HepG2 (cell line): ENCODE data around the gene POFUT2. TPM values are rescaled to one million over a fixed set of nuclear protein-coding genes. Genes with fewer than 3 reads are reported as not detected.

ENCODE experiments used
- ATF7-NPFF ChIP-seq: sonication (generic); formaldehyde crosslinking; IDR thresholded peaks from 2 replicates; pipeline ENCODE4 v1.8.1; 2023; ENCODE audit warnings: mild to moderate bottlenecking, low read depth, missing genetic modification reagents, moderate library complexity
- CERS6 ChIP-seq: sonication (generic); formaldehyde crosslinking; IDR thresholded peaks from 2 replicates; pipeline ENCODE4 v1.5.0; 2020; ENCODE audit warnings: missing genetic modification reagents
- EED ChIP-seq: sonication (generic); formaldehyde crosslinking; IDR thresholded peaks from 2 replicates; pipeline ENCODE4 v1.5.0; 2020; ENCODE audit warnings: mild to moderate bottlenecking, missing genetic modification reagents
- GTF2F1 ChIP-seq: fragments of 150-350 bp; IDR thresholded peaks from 2 replicates; pipeline ENCODE4 v1.6.1; 2014; ENCODE audit warnings: low read length
- MYNN ChIP-seq: sonication (generic); formaldehyde crosslinking; IDR thresholded peaks from 2 replicates; pipeline ENCODE4 v1.4.0; 2020; ENCODE audit warnings: mild to moderate bottlenecking, low read depth, missing genetic modification reagents
- POLR2A ChIP-seq, 2 experiments: IDR thresholded peaks; 2 replicates each; pipeline ENCODE4 v1.6.1; 2011; ENCODE audit warnings: low read depth in 2 of 2, low read length in 2 of 2, mild to moderate bottlenecking in 1 of 2, moderate library complexity in 1 of 2; ENCODE audit not compliant: insufficient read depth in 1 of 2
- SRSF1 ChIP-seq: fragments of 200-400 bp; formaldehyde crosslinking; optimal IDR thresholded peaks from 2 replicates; pipeline ENCODE3; 2017; ENCODE audit warnings: mild to moderate bottlenecking, low read depth, low read length, moderate library complexity
- ZBTB4 ChIP-seq: sonication (generic); formaldehyde crosslinking; IDR thresholded peaks from 2 replicates; pipeline ENCODE4 v1.4.0; 2020; ENCODE audit warnings: missing genetic modification reagents, mild to moderate bottlenecking, borderline replicate concordance
- ZNF256 ChIP-seq: sonication (generic); formaldehyde crosslinking; conservative IDR thresholded peaks from 2 replicates; pipeline ENCODE4 v1.4.0; 2020; ENCODE audit warnings: missing genetic modification reagents
- ZNF670 ChIP-seq: sonication (generic); formaldehyde crosslinking; IDR thresholded peaks from 2 replicates; pipeline ENCODE4 v1.8.0; 2022; ENCODE audit warnings: mild to moderate bottlenecking, missing genetic modification reagents, borderline replicate concordance
- ZNF691 ChIP-seq: sonication (generic); formaldehyde crosslinking; IDR thresholded peaks from 2 replicates; pipeline ENCODE4 v1.4.0; 2020; ENCODE audit warnings: missing genetic modification reagents, low read depth, mild to moderate bottlenecking, borderline replicate concordance
- ZNF746 ChIP-seq: sonication (generic); formaldehyde crosslinking; IDR thresholded peaks from 2 replicates; pipeline ENCODE4 v1.8.0; 2022; ENCODE audit warnings: mild to moderate bottlenecking, missing genetic modification reagents
- polyA plus RNA-seq, 8 experiments: library from polyadenylated mRNA; depleted of rRNA in 3 of 8; stranded (reverse) in 7 of 8; unstranded in 1 of 8; fragments of >200 nt; fragmentation: Illumina TruSeq in 4 of 8; extraction: Trizol in 4 of 8; gene quantifications; 2 replicates each; pipeline versions ENCODE4 v1.2.1 to v1.2.3, GENCODE V29; 2011 to 2016; ENCODE audit warnings: low read depth in 4 of 8, missing spikeins in 1 of 8, mixed read lengths in 1 of 8; ENCODE audit not compliant: insufficient read depth in 1 of 8
- total RNA-seq, 5 experiments: library from RNA; depleted of rRNA; stranded (reverse); fragments of >200 nt; fragmentation: Illumina TruSeq; extraction: Trizol; gene quantifications; 2 replicates each; pipeline ENCODE4 v1.2.3, GENCODE V29; 2016; ENCODE audit warnings: low read depth in 1 of 5
- TF ChIP-seq, protein P1 (sequence below): sonication (generic); formaldehyde crosslinking; IDR thresholded peaks from 2 replicates; pipeline ENCODE4 v1.4.0; 2020; ENCODE audit warnings: missing genetic modification reagents
- TF ChIP-seq, protein P2 (sequence below): IDR thresholded peaks from 2 replicates; pipeline ENCODE4 v1.6.1; 2012; ENCODE audit warnings: low read depth, low read length, improper control_type of control experiment
- TF ChIP-seq, protein P3 (sequence below): sonication (generic); formaldehyde crosslinking; IDR thresholded peaks from 2 replicates; pipeline ENCODE4 v1.9.0; 2022; ENCODE audit warnings: low read depth, missing genetic modification reagents

The POFUT2 gene
- total and polyA plus RNA-seq, 2 of the 13 experiments (the other 11 are each of a cell fraction or from before 2014, with no cell fraction given) = 22.8 to 24.0 TPM

DNA sequence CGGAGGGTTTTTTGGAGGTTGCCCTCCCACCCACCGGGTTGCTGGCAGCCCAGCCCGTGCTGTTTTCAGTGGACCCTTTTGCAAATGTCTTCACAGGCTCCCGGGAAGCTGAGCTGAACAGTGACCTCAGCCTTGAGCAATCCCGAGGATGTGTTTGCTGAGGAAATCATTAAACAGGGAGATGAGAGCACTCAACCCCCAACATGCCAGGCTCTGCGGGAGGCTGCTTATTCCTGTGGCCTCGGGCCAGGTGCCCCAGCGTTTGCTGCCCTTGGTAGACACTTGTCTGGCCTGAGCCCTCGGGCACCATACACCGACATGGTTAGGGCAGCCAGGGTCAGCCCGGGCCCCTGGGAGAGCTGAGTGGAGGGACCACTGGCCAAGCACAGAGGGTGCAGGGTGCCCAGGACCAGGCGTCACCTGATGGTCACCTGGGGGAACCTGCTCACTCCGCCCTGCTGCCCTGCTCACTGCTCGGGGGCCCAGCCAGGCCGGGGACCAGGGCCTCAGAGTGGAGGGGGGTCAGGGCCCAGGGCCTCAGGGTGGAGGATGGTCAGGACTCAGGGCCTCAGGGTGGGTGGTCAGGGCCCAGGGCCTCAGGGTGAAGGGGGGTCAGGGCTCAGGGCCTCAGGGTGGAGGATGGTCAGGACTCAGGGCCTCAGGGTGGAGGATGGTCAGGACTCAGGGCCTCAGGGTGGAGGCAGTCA, 42.5 kb upstream of the POFUT2 start (continued):
- TF ChIP-seq CERS6 = no peak
- no peak; the same call in 1 of the 2 replicates for TF ChIP-seq ZNF746 (CRISPR knock-in tag)
- TF ChIP-seq, protein P1, sequence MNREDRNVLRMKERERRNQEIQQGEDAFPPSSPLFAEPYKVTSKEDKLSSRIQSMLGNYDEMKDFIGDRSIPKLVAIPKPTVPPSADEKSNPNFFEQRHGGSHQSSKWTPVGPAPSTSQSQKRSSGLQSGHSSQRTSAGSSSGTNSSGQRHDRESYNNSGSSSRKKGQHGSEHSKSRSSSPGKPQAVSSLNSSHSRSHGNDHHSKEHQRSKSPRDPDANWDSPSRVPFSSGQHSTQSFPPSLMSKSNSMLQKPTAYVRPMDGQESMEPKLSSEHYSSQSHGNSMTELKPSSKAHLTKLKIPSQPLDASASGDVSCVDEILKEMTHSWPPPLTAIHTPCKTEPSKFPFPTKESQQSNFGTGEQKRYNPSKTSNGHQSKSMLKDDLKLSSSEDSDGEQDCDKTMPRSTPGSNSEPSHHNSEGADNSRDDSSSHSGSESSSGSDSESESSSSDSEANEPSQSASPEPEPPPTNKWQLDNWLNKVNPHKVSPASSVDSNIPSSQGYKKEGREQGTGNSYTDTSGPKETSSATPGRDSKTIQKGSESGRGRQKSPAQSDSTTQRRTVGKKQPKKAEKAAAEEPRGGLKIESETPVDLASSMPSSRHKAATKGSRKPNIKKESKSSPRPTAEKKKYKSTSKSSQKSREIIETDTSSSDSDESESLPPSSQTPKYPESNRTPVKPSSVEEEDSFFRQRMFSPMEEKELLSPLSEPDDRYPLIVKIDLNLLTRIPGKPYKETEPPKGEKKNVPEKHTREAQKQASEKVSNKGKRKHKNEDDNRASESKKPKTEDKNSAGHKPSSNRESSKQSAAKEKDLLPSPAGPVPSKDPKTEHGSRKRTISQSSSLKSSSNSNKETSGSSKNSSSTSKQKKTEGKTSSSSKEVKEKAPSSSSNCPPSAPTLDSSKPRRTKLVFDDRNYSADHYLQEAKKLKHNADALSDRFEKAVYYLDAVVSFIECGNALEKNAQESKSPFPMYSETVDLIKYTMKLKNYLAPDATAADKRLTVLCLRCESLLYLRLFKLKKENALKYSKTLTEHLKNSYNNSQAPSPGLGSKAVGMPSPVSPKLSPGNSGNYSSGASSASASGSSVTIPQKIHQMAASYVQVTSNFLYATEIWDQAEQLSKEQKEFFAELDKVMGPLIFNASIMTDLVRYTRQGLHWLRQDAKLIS (CRISPR knock-in tag) = no peak
- no peak for TF ChIP-seq GTF2F1
- TF ChIP-seq ZBTB4 = peak; percentile 81; the same call in 1 of the 2 replicates
- TF ChIP-seq, protein P2, sequence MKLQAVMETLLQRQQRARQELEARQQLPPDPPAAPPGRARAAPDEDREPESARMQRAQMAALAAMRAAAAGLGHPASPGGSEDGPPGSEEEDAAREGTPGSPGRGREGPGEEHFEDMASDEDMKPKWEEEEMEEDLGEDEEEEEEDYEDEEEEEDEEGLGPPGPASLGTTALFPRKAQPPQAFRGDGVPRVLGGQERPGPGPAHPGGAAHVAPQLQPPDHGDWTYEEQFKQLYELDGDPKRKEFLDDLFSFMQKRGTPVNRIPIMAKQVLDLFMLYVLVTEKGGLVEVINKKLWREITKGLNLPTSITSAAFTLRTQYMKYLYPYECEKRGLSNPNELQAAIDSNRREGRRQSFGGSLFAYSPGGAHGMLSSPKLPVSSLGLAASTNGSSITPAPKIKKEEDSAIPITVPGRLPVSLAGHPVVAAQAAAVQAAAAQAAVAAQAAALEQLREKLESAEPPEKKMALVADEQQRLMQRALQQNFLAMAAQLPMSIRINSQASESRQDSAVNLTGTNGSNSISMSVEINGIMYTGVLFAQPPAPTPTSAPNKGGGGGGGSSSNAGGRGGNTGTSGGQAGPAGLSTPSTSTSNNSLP = 0 out of 2 replicates have a peak, but pooled peaks have one; percentile 16
- no peak; a peak in 1 of 4 replicates for TF ChIP-seq POLR2A (IDR thresholded peaks at IDR 0.05; ENCODE audit: insufficient read depth in 1 of 2, low read depth in 2 of 2, low read length in 2 of 2)
- TF ChIP-seq EED = no peak
- TF ChIP-seq MYNN (CRISPR knock-in tag) = no peak
- TF ChIP-seq, protein P3, sequence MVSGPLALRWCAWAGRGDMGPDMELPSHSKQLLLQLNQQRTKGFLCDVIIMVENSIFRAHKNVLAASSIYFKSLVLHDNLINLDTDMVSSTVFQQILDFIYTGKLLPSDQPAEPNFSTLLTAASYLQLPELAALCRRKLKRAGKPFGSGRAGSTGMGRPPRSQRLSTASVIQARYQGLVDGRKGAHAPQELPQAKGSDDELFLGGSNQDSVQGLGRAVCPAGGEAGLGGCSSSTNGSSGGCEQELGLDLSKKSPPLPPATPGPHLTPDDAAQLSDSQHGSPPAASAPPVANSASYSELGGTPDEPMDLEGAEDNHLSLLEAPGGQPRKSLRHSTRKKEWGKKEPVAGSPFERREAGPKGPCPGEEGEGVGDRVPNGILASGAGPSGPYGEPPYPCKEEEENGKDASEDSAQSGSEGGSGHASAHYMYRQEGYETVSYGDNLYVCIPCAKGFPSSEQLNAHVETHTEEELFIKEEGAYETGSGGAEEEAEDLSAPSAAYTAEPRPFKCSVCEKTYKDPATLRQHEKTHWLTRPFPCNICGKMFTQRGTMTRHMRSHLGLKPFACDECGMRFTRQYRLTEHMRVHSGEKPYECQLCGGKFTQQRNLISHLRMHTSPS (CRISPR knock-in tag) = peak; percentile 92
- TF ChIP-seq SRSF1 = no peak
- TF ChIP-seq ZNF256 = no peak
- TF ChIP-seq ZNF670 = no peak
- TF ChIP-seq ZNF691 (CRISPR knock-in tag) = peak; percentile 32; the same call in 1 of the 2 replicates
- TF ChIP-seq ATF7-NPFF (CRISPR knock-in tag) = no peak
